Stimulated activated CD4-positive, alpha-beta T cell treated with anti-CD3 and anti-CD28 coated beads, Interleukin-12 subunit alpha, Interleukin-12 subunit beta, amount 100 ng/mL, for 24 hours (primary cell): ENCODE data around the gene ARMH4.

ENCODE experiments used
- DNase-seq, 2 experiments: peaks; one replicate each; pipeline ENCODE4 v3.0.0-alpha.2; 2020; ENCODE audit warnings: low read depth in 2 of 2

ARMH4 gene

GRCh38 chr14:57963071-57963470 lies 188.9 kb downstream of the ARMH4 start:
- DNase-seq, result no peak

GRCh38 chr14:57962325-57963035 lies 189.5 kb downstream of the ARMH4 start:
- DNase-seq, result no peak

GRCh38 chr14:57961786-57962060 lies 190.3 kb downstream of the ARMH4 start:
- no peak for DNase-seq

- DNase-seq, result no peak
These were observed 190.8 kb downstream of the ARMH4 start for GRCh38 chr14:57960946-57961785.

- DNase-seq, result no peak
These were observed 194.6 kb downstream of the ARMH4 start for GRCh38 chr14:57957441-57957840.
